Nephron (organoid): ENCODE data around the gene VTCN1.

ENCODE experiments used
- H3K27ac Mint-ChIP-seq, 3 experiments: 2 replicates each; pipeline ENCODE4 v1.8.0; 2020; ENCODE audit warnings: mixed read lengths in 3 of 3, mild to moderate bottlenecking in 2 of 3, moderate library complexity in 1 of 3
- H3K27me3 Mint-ChIP-seq: 2 replicates; pipeline ENCODE4 v1.8.0; 2021; ENCODE audit warnings: low read depth, mild to moderate bottlenecking, moderate library complexity, mixed read lengths
- H3K36me3 Mint-ChIP-seq: 2 replicates; pipeline ENCODE4 v1.8.0; 2020; ENCODE audit warnings: low read depth, mixed read lengths
- H3K4me1 Mint-ChIP-seq: 2 replicates; pipeline ENCODE4 v1.8.0; 2020; ENCODE audit warnings: mixed read lengths
- H3K4me3 Mint-ChIP-seq, 3 experiments: 2 replicates each; pipeline ENCODE4 v1.8.0; 2020; ENCODE audit warnings: mild to moderate bottlenecking in 3 of 3, mixed read lengths in 3 of 3, moderate library complexity in 2 of 3
- H3K9me3 Mint-ChIP-seq: 2 replicates; pipeline ENCODE4 v1.8.0; 2020; ENCODE audit warnings: mixed read lengths
- CTCF ChIP-seq, 3 experiments: fragments of 200-600 bp; sonication (generic); IDR thresholded peaks; one replicate each; pipeline ENCODE4 v1.5.0; 2021; ENCODE audit warnings: antibody characterized with exemption in 3 of 3; ENCODE audit not compliant: unreplicated experiment in 3 of 3

Gene VTCN1

GRCh38 chr1:117101334-117101733 is 109.4 kb downstream of the VTCN1 start:
- no peak for TF ChIP-seq CTCF (IDR thresholded peaks at IDR 0.05; ENCODE audit: unreplicated experiment in 3 of 3)
- H3K4me3 Mint-ChIP-seq = no peak overlapping the region
- no peaks in the 10 kb centered on the region for H3K9me3 Mint-ChIP-seq
- no peaks in the 10 kb centered on the region for H3K27me3 Mint-ChIP-seq
- peaks cover 10% of the 10 kb centered on the region for H3K4me1 Mint-ChIP-seq
- no peak overlapping the region for H3K27ac Mint-ChIP-seq
- peaks cover 54% of the 10 kb centered on the region for H3K36me3 Mint-ChIP-seq

DNA sequence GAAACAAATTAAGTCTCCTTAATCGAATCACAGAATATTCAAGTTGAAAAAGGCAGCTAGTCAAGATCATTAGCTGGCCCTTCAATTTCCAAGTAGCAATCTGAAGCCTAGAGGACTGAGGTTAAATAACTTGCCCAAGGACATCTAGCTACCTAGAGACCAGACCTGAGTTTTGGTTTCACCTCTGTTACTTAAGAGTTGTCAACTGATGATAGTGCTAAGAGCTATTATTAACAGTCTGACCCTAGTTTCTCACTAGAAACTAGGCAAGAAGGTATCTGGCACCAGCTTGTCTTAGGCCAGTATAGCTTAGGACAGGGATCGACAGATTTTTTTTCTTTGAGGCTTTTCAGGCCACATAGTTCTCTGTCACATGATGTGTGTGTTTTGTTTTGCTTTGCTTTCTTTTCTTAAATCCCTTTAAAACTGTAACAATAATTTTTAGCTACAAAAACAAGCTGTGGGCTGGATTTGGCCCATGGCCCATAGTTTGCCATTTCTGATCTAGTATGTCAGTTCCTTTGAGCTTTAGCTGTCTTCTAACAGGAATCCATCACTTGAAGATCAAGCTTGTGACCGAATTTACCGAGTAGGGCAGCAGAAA is 112.3 kb downstream of the VTCN1 start:
- Mint-ChIP-seq H3K36me3 (peaks cover 40% of the 10 kb centered on the region), H3K27ac (no peak overlapping the region), H3K27me3 (no peaks in the 10 kb centered on the region), H3K4me1 (peaks cover 30% of the 10 kb centered on the region), H3K4me3 (no peak overlapping the region), H3K9me3 (no peaks in the 10 kb centered on the region)
- no peak for TF ChIP-seq CTCF (IDR thresholded peaks at IDR 0.05; ENCODE audit: unreplicated experiment in 3 of 3)

DNA sequence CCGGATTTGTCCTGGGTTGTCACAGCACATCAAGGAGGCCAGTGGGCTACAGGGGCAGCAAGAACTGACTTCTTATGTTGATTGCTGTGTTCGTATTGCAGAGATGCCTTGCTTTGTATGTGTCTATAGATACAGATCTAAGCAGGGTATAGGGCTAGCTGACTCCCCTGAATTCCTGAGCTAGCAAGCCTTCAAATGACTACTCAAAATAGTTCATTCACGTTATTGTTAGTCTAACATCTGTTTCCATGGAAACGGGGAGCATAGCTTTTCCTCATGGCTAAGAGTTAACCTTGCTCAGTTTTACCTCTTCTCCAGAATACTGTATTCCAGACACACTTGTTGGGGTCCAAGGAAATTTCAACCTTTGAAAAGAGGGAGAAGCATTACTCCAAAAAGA is 113.3 kb downstream of the VTCN1 start:
- Mint-ChIP-seq H3K36me3 (peaks cover 33% of the 10 kb centered on the region), H3K4me3 (no peak overlapping the region), H3K4me1 (peaks cover 39% of the 10 kb centered on the region), H3K27ac (no peak overlapping the region), H3K9me3 (no peaks in the 10 kb centered on the region), H3K27me3 (no peaks in the 10 kb centered on the region)
- TF ChIP-seq CTCF (IDR thresholded peaks at IDR 0.05; ENCODE audit: unreplicated experiment in 3 of 3) = no peak

DNA sequence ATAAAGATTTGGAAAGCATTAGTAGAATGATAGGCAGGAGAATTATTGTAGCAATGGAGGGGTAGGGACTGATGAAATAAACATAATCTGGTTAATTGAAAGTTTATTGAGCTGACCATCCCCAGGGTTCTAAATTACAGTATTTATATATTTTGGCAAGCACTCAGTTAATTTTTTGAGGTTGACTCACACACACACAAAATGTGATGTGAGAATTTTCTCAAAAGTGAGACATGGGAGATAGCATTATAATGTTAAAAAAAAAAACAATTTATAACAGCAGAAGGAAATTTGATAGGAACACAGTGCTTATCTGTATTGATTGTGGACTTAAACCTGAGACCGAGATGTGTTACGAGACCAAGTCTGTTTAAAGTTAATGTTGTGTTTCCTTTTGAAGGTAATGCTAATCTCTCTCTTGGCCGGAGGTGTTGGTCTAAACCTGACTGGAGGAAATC is 113.7 kb downstream of the VTCN1 start:
- peaks cover 44% of the 10 kb centered on the region for H3K4me1 Mint-ChIP-seq
- H3K27me3 Mint-ChIP-seq = no peaks in the 10 kb centered on the region
- H3K4me3 Mint-ChIP-seq = no peak overlapping the region
- H3K36me3 Mint-ChIP-seq = peaks cover 30% of the 10 kb centered on the region
- peak overlapping the region in 2 of 3 experiments; percentile 10 to 31 for H3K27ac Mint-ChIP-seq
- H3K9me3 Mint-ChIP-seq = no peaks in the 10 kb centered on the region
- no peak for TF ChIP-seq CTCF (IDR thresholded peaks at IDR 0.05; ENCODE audit: unreplicated experiment in 3 of 3)

GRCh38 chr1:117094841-117095604 is 115.7 kb downstream of the VTCN1 start:
- Mint-ChIP-seq H3K4me1 (peaks cover 59% of the 10 kb centered on the region), H3K4me3 (no peak overlapping the region), H3K27me3 (no peaks in the 10 kb centered on the region), H3K27ac (peak overlapping the region; percentile 94 to 96 (median 96)), H3K36me3 (peaks cover 38% of the 10 kb centered on the region), H3K9me3 (no peaks in the 10 kb centered on the region)
- TF ChIP-seq CTCF (IDR thresholded peaks at IDR 0.05; ENCODE audit: unreplicated experiment in 3 of 3) = no peak
